Measurements from ENCODE around the gene SGK1.
"Not testable (repeated sequence)": the region's sequence is repeated elsewhere in the genome, so short reads cannot be mapped to it uniquely, and the experiment has no call there.

The SGK1 gene

GRCh38 chr6:134326192-134326591, 8.3 kb upstream of the SGK1 start:
- ATAC-seq = not testable (repeated sequence)

- ATAC-seq = no peak
These were observed 6.9 kb upstream of the SGK1 start for GRCh38 chr6:134324766-134325165.

GRCh38 chr6:134324141-134324540, 6.2 kb upstream of the SGK1 start:
- ATAC-seq = no peak

GRCh38 chr6:134323698-134324097, 5.8 kb upstream of the SGK1 start:
- no peak for ATAC-seq

GRCh38 chr6:134323294-134323693, 5.4 kb upstream of the SGK1 start:
- no peak for ATAC-seq

GRCh38 chr6:134322216-134322615, 4.3 kb upstream of the SGK1 start:
- no peak for ATAC-seq

GRCh38 chr6:134321246-134321645, 3.3 kb upstream of the SGK1 start:
- no peak for ATAC-seq

GRCh38 chr6:134319686-134320085, 1.8 kb upstream of the SGK1 start:
- not testable (repeated sequence) for ATAC-seq

GRCh38 chr6:134318974-134319281, 1.0 kb upstream of the SGK1 start:
- no peak for ATAC-seq

GRCh38 chr6:134318236-134318973, 493 bp upstream of the SGK1 start:
- no peak for ATAC-seq

- no peak for ATAC-seq
These were observed 1.0 kb downstream of the SGK1 start for GRCh38 chr6:134316733-134317431.

- peak in 1 of 2 donors; percentile 32 for ATAC-seq
These were observed 1.9 kb downstream of the SGK1 start for GRCh38 chr6:134315974-134316441.

- ATAC-seq = no peak
These were observed 2.7 kb downstream of the SGK1 start for GRCh38 chr6:134315189-134315588.

GRCh38 chr6:134314006-134314821, 3.7 kb downstream of the SGK1 start:
- ATAC-seq = no peak

GRCh38 chr6:134312038-134312660, 5.8 kb downstream of the SGK1 start:
- ATAC-seq = no peak

GRCh38 chr6:134310817-134311216, 7.1 kb downstream of the SGK1 start:
- no peak for ATAC-seq

- ATAC-seq = no peak
These were observed 7.8 kb downstream of the SGK1 start for GRCh38 chr6:134309983-134310605.

- ATAC-seq = no peak
These were observed 8.7 kb downstream of the SGK1 start for GRCh38 chr6:134309227-134309626.

- ATAC-seq = no peak
These were observed 9.1 kb downstream of the SGK1 start for GRCh38 chr6:134308800-134309199.

- ATAC-seq = no peak
These were observed 10.0 kb downstream of the SGK1 start for GRCh38 chr6:134307870-134308269.

GRCh38 chr6:134307075-134307474, 10.8 kb downstream of the SGK1 start:
- no peak for ATAC-seq

- ATAC-seq = not testable (repeated sequence)
These were observed 13.5 kb downstream of the SGK1 start for GRCh38 chr6:134304381-134304780.

GRCh38 chr6:134303891-134304290, 14.0 kb downstream of the SGK1 start:
- ATAC-seq = no peak
